Mononuclear cell (primary cell): ENCODE results near the gene TNS2. TPM values are rescaled to one million over a fixed set of nuclear protein-coding genes. Genes with fewer than 3 reads are reported as not detected.
"Not testable (repeated sequence)": the region's sequence is repeated elsewhere in the genome, so short reads cannot be mapped to it uniquely, and the experiment has no call there.

Source experiments
- H3K27me3 ChIP-seq: 2 replicates; pipeline ENCODE4 v1.6.0; 2011; ENCODE audit warnings: low read length, control low read depth; ENCODE audit not compliant: insufficient read depth
- H3K4me1 ChIP-seq: 2 replicates; pipeline ENCODE4 v1.5.1; 2011; ENCODE audit warnings: mild to moderate bottlenecking, low read length, control low read depth; ENCODE audit not compliant: insufficient read depth
- H3K4me3 ChIP-seq: 2 replicates; pipeline ENCODE4 v1.5.1; 2011; ENCODE audit warnings: mild to moderate bottlenecking, low read length, moderate library complexity
- H3K9me3 ChIP-seq: 2 replicates; pipeline ENCODE4 v1.5.1; 2011; ENCODE audit warnings: low read depth, mild to moderate bottlenecking, control low read depth, low read length
- total RNA-seq: library from RNA; depleted of rRNA; stranded (reverse); fragments of >200 nt; gene quantifications from one replicate; pipeline ENCODE4 v1.2.3, GENCODE V29; 2012

Gene TNS2
- total RNA-seq, 1 donor, result 0.21 TPM

DNA sequence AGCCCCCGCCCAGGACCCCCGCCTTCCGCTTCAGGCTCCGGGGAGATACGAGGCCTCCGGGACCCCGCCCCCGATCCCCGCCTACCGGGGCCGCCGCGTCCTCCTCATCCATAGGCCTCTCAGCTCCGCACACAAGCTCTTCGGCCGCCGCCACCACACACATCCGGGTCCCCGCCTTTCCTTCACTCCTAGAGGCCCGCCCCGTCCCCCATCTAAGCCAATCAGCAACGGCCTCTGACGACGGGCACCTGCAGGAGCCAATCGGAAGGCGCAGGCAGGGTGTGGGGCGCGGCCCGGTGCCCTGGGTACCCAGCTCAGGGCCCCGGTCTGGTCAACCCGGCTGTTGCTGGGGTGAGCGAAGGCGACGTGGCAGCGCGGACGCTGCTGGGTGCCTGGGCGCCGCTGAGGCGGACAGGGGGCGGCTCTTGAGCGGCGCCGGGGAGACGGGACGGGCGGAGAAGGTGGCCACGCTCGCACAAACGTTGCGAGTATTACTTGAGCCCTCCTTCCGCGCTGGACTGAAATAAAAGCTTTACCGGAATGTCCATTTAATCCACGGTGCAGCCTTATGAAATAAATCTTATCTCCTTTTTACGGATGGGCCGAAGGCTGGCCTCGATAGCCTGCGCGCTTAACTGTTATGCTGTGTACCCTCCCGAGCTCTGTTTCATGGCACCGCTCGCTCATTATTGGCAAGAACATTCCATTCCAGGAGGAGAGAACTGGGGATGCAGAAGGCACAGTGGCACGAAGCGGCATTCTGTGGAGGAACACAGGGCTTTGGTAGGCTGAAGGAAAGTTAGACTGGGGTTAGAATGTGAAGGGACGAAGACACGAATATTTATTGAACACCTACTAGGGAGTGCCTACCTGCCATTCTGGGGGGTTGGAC lies 29.6 kb downstream of the TNS2 start, which contains the start of gene SPRYD3:
Gene SPRYD3 (minus strand): TSS at position 165 of the 892 bp plus-strand sequence. CDS start 57 bp downstream, at position 108.
- H3K9me3 ChIP-seq, result no peaks in the 10 kb centered on the region
- peaks cover 21% of the 10 kb centered on the region for H3K4me1 ChIP-seq
- H3K27me3 ChIP-seq, result no peaks in the 10 kb centered on the region
- peak within 1 kb of the TSS; percentile 62 for H3K4me3 ChIP-seq

- Histone ChIP-seq H3K4me1 (peaks cover 17% of the 10 kb centered on the region), H3K4me3 (no peak overlapping the region), H3K9me3 (no peaks in the 10 kb centered on the region), H3K27me3 (no peaks in the 10 kb centered on the region)
Observed at GRCh38 chr12:53082637-53083175, 32.8 kb downstream of the TNS2 start.

DNA sequence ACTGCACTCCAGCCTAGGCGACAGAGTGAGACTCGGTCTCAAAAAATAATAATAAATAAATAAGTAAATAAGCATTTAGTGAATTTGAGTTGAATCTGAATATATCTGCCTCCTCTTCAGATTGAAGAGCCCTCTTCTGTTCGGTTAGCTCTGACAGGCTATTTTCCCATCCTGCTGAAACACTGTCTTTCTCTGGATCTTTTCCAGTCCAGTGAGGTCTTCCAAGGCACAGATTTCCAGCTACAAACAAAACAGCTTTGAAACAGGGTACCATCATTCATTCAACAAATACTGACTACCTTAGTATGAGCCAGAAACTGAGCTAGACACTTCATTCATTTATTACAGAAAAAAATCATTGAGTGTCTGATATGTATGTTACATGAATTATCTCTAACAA lies 36.5 kb downstream of the TNS2 start:
- H3K4me1 ChIP-seq, result no peaks in the 10 kb centered on the region
- H3K9me3 ChIP-seq, result no peaks in the 10 kb centered on the region
- no peak overlapping the region for H3K4me3 ChIP-seq
- H3K27me3 ChIP-seq, result no peaks in the 10 kb centered on the region

DNA sequence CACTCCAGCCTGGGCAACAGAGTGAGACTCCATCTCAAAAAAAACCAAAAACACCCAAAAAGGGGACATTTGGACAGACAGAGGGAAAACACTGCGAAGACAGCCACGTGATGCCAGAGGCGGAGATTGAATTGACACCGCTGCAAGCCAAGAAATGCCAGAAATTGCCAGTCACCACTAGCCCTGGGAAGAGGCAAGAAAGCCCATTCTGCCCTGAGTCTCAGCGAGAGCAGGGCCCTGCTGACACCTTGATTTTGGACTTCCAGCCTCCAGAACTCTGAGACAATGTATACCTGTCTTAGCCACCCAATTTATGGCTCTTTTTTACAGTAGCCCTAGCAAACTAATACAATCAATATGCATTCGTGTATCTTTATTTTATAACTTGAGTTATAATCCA lies 40.2 kb downstream of the TNS2 start:
- no peaks in the 10 kb centered on the region for H3K27me3 ChIP-seq
- peaks cover 10% of the 10 kb centered on the region for H3K4me1 ChIP-seq
- H3K4me3 ChIP-seq, result no peak overlapping the region
- no peaks in the 10 kb centered on the region for H3K9me3 ChIP-seq

DNA sequence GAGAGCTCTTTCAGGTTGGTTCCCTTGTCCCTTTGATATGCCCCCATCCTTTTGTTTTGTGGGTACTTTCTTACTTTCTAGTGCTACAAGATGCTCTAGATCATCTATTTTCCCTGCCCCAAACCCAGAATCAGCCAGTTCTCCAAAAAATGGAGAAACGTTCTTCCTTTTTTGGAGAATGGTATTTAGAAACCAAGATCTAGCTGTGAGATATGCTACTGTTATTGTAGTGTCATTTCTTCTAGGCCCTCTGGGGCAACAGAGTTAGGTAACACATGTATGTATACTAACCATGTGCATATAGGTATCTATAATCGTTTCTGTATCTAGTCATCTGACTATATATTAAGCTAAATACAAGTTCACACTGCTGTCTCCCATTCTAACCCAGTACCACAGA lies 40.7 kb downstream of the TNS2 start:
- Histone ChIP-seq H3K27me3 (no peaks in the 10 kb centered on the region), H3K9me3 (no peaks in the 10 kb centered on the region), H3K4me3 (no peak overlapping the region), H3K4me1 (peaks cover 10% of the 10 kb centered on the region)

GRCh38 chr12:53091756-53092155 lies 41.9 kb downstream of the TNS2 start:
- Histone ChIP-seq H3K4me3 (no peak overlapping the region), H3K9me3 (no peaks in the 10 kb centered on the region), H3K4me1 (peaks cover 21% of the 10 kb centered on the region), H3K27me3 (no peaks in the 10 kb centered on the region)

DNA sequence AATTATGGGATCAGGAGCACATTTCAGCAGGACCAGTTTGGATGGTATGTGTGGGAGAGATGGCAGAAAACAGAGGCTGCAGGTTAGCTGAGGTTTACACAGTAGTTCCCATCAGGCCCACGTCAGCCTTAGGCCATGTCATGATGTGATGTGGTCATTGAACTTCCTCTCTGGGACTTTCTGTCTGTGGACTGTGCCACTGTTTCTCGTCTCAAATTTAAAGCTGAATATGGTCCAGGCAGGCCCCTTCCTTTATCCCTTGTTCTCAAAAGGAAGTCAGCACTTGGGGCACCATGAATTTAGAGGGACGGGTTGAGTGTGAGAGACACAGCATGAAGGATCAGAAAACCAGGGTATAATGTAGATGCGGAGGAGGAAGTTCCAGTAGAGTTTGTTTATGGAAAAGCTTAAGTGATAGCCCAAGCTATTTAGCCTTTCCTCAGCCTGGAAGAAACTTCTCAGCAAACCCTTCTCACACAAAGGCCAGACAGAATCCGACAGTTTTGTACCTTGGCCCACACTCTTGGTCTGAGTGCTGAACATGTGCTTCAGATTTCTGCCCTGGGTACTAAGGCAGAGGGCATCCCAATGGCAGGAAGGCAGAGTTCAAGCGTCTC lies 44.0 kb downstream of the TNS2 start:
- Histone ChIP-seq H3K4me1 (peaks cover 42% of the 10 kb centered on the region), H3K27me3 (peaks cover 9% of the 10 kb centered on the region), H3K9me3 (no peaks in the 10 kb centered on the region), H3K4me3 (no peak overlapping the region)

DNA sequence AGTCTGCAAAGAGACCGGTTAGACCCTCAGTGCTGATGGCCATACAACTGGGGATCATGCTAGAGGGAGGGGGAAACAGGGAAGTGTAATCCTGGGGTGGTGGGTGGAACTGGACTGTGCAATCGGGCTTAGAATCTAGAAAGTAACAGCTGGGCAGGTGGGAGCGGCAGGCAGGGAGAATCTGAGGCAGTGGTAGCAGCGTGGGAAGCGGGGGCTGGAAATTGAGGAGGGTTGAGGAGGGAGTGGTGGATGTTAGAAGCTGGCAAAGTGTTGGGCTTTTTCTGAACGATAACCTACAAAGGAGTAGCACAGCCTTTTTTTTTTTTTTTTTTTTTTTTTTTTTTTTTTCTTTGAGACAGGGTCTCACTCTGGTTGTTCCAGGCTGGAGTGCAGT lies 44.5 kb downstream of the TNS2 start:
- Histone ChIP-seq H3K27me3 (peaks cover 9% of the 10 kb centered on the region), H3K9me3 (no peaks in the 10 kb centered on the region), H3K4me3 (no peak overlapping the region), H3K4me1 (peaks cover 47% of the 10 kb centered on the region)

GRCh38 chr12:53094796-53095595 lies 45.1 kb downstream of the TNS2 start:
- not testable (repeated sequence) for H3K27me3 ChIP-seq, H3K9me3 ChIP-seq, H3K4me3 ChIP-seq
- peaks cover 48% of the 10 kb centered on the region for H3K4me1 ChIP-seq

DNA sequence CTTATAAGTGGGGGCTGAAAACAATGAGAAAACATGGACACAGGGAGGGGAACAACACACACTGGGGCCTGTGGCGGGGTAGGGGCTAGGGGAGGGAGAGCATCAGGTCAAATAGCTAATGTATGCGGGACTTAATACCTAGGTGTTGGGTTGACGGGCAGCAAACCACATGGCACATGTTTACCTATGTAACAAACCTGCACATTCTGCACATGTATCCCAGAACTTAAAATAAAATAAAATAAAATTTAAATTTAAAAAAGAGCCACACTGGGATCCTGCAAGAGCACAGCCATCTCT lies 45.7 kb downstream of the TNS2 start:
- not testable (repeated sequence) for H3K4me3 ChIP-seq, H3K27me3 ChIP-seq
- H3K4me1 ChIP-seq, result peaks cover 48% of the 10 kb centered on the region

DNA sequence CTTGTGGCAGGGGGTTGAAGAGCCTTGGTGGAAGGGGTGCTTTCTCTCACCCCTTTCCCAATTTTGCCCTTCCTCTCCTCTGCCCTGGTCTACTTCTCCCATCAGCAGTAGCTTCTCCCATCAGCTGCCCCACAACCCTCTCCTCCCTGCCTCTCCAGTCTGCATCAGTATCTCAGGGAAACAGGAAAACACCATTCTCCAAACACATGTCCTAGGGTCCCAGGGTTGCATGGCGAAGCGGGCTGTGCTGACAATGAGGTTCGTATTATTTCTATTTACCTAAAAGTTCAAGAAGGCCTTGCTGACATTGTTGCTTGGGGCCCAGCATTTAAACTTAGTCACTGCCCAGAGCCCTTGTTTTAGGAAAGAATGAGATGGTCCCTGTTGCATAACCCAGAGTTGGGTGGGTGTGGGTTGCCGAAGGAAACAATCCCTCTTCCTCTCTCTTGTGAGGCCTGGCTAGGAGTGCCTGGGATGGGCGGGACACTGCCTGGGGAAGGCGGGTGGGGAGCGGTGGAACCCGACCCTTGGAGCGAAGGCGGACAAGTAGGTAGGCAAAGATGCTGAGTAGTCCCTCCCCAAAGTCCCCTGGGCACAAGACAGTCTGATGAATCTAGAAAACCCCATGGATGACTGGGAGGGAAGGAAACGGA lies 46.4 kb downstream of the TNS2 start:
- H3K9me3 ChIP-seq, result no peaks in the 10 kb centered on the region
- H3K4me1 ChIP-seq, result peaks cover 48% of the 10 kb centered on the region
- H3K27me3 ChIP-seq, result peaks cover 9% of the 10 kb centered on the region
- H3K4me3 ChIP-seq, result no peak overlapping the region

More for the DNA sequence above, 45.7 kb downstream of the TNS2 start:
- H3K9me3 ChIP-seq, result not testable (repeated sequence)

DNA sequence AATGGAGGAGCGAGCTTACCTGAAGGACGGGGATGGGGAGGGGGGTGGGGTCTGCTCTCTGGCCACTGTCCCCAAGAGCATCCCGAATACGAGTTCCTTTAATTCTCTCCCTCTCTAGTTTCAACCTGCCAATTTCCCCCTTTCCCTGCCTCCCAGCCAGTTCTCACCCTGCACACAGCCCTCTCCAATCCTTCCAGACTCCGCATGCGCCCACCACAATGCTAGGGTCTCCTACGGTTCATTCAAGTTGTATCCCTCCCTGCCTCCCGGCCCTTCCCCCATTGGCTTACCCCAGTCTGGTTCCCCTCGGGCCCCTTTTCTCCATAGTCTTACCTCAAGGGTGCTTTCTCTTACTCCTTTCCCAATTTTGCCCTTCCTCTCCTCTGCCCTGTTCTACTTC lies 46.9 kb downstream of the TNS2 start:
- H3K4me1 ChIP-seq, result peaks cover 48% of the 10 kb centered on the region
- H3K4me3 ChIP-seq, result no peak overlapping the region

DNA sequence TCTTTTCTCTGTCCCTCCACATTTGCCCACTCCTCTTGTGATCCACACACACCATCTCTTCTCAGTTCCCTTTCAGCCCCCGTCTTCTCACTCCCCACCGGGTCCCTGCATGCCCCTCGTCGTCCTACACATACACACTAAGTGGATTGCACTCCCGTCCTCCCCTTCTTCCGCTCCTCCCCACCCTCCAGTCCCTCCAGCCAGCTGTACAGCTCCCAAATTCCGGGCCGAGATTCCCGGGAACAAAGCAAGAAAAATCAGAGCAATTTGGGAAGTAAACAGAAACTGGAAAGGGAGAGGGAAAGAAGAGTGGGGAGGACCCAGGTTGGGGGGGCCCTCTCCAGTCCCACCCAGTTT lies 47.3 kb downstream of the TNS2 start:
- Histone ChIP-seq H3K9me3 (no peaks in the 10 kb centered on the region), H3K4me3 (peak overlapping the region; percentile 23), H3K27me3 (peaks cover 9% of the 10 kb centered on the region), H3K4me1 (peaks cover 52% of the 10 kb centered on the region)

More for the DNA sequence above, 46.9 kb downstream of the TNS2 start:
- Histone ChIP-seq H3K9me3 (no peaks in the 10 kb centered on the region), H3K27me3 (peaks cover 9% of the 10 kb centered on the region)

DNA sequence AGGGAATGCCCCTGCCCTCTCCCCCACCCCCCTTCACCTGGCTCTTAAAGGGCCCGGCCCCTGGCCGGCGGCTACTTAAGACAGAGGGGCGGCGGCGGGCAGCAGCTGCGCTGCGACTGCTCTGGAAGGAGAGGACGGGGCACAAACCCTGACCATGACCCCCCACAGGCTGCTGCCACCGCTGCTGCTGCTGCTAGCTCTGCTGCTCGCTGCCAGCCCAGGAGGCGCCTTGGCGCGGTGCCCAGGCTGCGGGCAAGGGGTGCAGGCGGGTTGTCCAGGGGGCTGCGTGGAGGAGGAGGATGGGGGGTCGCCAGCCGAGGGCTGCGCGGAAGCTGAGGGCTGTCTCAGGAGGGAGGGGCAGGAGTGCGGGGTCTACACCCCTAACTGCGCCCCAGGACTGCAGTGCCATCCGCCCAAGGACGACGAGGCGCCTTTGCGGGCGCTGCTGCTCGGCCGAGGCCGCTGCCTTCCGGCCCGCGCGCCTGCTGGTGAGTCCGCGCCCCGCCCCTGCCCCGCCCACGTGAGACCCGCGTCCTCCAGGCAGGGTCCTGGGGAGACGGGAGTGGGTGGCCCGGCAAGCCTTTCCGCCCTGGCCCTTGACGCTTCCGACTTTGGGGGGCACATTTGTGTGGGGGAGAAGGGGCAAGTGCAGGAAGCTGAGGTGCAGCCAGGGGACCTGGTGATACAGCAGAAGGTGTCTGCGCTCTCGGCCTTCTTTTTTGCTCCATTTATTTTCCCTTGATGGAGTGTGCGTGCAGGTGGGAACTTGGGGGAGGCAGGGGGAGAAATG lies 47.9 kb downstream of the TNS2 start, which contains the start of gene IGFBP6:
Gene IGFBP6 (plus strand): TSS at position 104 of the 790 bp plus-strand sequence. CDS start 51 bp downstream, at position 155.
- Histone ChIP-seq H3K9me3 (no peaks in the 10 kb centered on the region), H3K27me3 (peaks cover 9% of the 10 kb centered on the region), H3K4me1 (peaks cover 57% of the 10 kb centered on the region), H3K4me3 (peak within 1 kb of the TSS; percentile 23)
